PC-9 (cell line): ENCODE data around the gene KCNAB3.

Experiments used
- EZH2 ChIP-seq: fragments of 200-600 bp; sonication (generic); IDR thresholded peaks from 2 replicates; pipeline ENCODE4 v1.8.0; 2017; ENCODE audit warnings: antibody characterized with exemption, low read depth
- TF ChIP-seq, protein P1 (sequence below): fragments of 200-600 bp; sonication (generic); conservative IDR thresholded peaks from 2 replicates; pipeline ENCODE4 v1.6.1; 2017; ENCODE audit warnings: mixed run types, antibody characterized with exemption, mild to moderate bottlenecking, moderate library complexity

DNA sequence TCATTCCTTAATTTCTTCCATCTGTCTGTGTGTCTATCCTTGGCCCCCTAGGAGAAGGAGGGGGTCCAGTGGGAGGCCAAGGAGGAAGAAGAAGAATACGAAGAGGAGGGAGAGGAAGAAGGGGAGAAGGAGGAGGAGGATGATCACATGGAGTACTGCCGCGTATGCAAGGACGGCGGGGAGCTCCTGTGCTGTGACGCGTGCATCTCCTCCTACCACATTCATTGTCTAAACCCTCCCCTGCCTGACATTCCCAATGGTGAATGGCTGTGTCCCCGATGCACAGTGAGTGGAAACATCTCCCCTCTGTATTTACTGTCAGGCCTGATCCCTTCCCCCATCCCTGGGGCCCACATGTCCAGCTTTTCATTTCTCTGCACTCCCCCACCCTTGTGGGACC, 34.8 kb downstream of the KCNAB3 start:
- TF ChIP-seq, protein P1, sequence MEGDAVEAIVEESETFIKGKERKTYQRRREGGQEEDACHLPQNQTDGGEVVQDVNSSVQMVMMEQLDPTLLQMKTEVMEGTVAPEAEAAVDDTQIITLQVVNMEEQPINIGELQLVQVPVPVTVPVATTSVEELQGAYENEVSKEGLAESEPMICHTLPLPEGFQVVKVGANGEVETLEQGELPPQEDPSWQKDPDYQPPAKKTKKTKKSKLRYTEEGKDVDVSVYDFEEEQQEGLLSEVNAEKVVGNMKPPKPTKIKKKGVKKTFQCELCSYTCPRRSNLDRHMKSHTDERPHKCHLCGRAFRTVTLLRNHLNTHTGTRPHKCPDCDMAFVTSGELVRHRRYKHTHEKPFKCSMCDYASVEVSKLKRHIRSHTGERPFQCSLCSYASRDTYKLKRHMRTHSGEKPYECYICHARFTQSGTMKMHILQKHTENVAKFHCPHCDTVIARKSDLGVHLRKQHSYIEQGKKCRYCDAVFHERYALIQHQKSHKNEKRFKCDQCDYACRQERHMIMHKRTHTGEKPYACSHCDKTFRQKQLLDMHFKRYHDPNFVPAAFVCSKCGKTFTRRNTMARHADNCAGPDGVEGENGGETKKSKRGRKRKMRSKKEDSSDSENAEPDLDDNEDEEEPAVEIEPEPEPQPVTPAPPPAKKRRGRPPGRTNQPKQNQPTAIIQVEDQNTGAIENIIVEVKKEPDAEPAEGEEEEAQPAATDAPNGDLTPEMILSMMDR = no peak
- no peak for TF ChIP-seq EZH2
